ENCODE measurements around the gene KRT37.

Gene KRT37

GRCh38 chr17:41424111-41424635 lies at the start of gene KRT37:
KRT37 (minus strand) TSS chr17:41424585; CDS start chr17:41424523, 62 bp downstream.
- no peak for DNase-seq (ENCODE audit: low read depth)

GRCh38 chr17:41468346-41468745 lies 44.0 kb upstream of the KRT37 start:
- DNase-seq (ENCODE audit: low read depth), result no peak

- no peak for DNase-seq (ENCODE audit: low read depth)
These were observed 43.2 kb upstream of the KRT37 start for GRCh38 chr17:41467561-41467960.

GRCh38 chr17:41466988-41467387 lies 42.6 kb upstream of the KRT37 start, which contains the start of gene KRT32:
KRT32 (minus strand) TSS chr17:41467386; CDS start chr17:41467325, 61 bp downstream.
- no peak for DNase-seq (ENCODE audit: low read depth)

- no peak for DNase-seq (ENCODE audit: low read depth)
These were observed 40.3 kb upstream of the KRT37 start for GRCh38 chr17:41464682-41465081.

GRCh38 chr17:41464173-41464572 lies 39.8 kb upstream of the KRT37 start:
- DNase-seq (ENCODE audit: low read depth), result no peak

GRCh38 chr17:41463746-41464145 lies 39.4 kb upstream of the KRT37 start:
- DNase-seq (ENCODE audit: low read depth), result no peak

GRCh38 chr17:41462705-41463104 lies 38.3 kb upstream of the KRT37 start:
- no peak for DNase-seq (ENCODE audit: low read depth)

GRCh38 chr17:41457676-41458075 lies 33.3 kb upstream of the KRT37 start:
- DNase-seq (ENCODE audit: low read depth), result no peak

GRCh38 chr17:41456204-41456603 lies 31.8 kb upstream of the KRT37 start:
- DNase-seq (ENCODE audit: low read depth), result no peak

- DNase-seq (ENCODE audit: low read depth), result no peak
These were observed 30.9 kb upstream of the KRT37 start for GRCh38 chr17:41455236-41455635.

GRCh38 chr17:41453066-41453465 lies 28.7 kb upstream of the KRT37 start:
- DNase-seq (ENCODE audit: low read depth), result no peak

GRCh38 chr17:41452281-41452680 lies 27.9 kb upstream of the KRT37 start:
- DNase-seq (ENCODE audit: low read depth), result no peak

GRCh38 chr17:41451154-41451728 lies 26.9 kb upstream of the KRT37 start:
- no peak for DNase-seq (ENCODE audit: low read depth)

GRCh38 chr17:41449008-41449407 lies 24.6 kb upstream of the KRT37 start:
- DNase-seq (ENCODE audit: low read depth), result no peak

GRCh38 chr17:41448506-41448905 lies 24.1 kb upstream of the KRT37 start:
- no peak for DNase-seq (ENCODE audit: low read depth)

- DNase-seq (ENCODE audit: low read depth), result no peak
These were observed 22.4 kb upstream of the KRT37 start for GRCh38 chr17:41446806-41447205.

- no peak for DNase-seq (ENCODE audit: low read depth)
These were observed 20.3 kb upstream of the KRT37 start for GRCh38 chr17:41444640-41445039.

- DNase-seq (ENCODE audit: low read depth), result no peak
These were observed 19.8 kb upstream of the KRT37 start for GRCh38 chr17:41444186-41444585.

- no peak for DNase-seq (ENCODE audit: low read depth)
These were observed 18.4 kb upstream of the KRT37 start for GRCh38 chr17:41442739-41443138.

GRCh38 chr17:41440531-41441033 lies 16.2 kb upstream of the KRT37 start, which contains the start of gene KRT38:
KRT38 (minus strand) TSS chr17:41440983; CDS start chr17:41440921, 62 bp downstream.
- no peak for DNase-seq (ENCODE audit: low read depth)

GRCh38 chr17:41439375-41439774 lies 15.0 kb upstream of the KRT37 start:
- no peak for DNase-seq (ENCODE audit: low read depth)

GRCh38 chr17:41437769-41438168 lies 13.4 kb upstream of the KRT37 start:
- no peak for DNase-seq (ENCODE audit: low read depth)

- no peak for DNase-seq (ENCODE audit: low read depth)
These were observed 12.9 kb upstream of the KRT37 start for GRCh38 chr17:41437254-41437653.
